AG09319 (cell line): ENCODE results near the gene KDM4C.
"Not testable (repeated sequence)": the region's sequence is repeated elsewhere in the genome, so short reads cannot be mapped to it uniquely, and the experiment has no call there.

Experiments
- DNase-seq: peaks from one replicate; pipeline ENCODE4 v3.0.0-alpha.2; 2010; ENCODE audit warnings: low read depth; ENCODE audit errors: extremely low read depth
- TF ChIP-seq, protein P1 (sequence below): IDR thresholded peaks from 2 replicates; pipeline ENCODE4 v1.5.1; 2011; ENCODE audit warnings: low read depth, mild to moderate bottlenecking, inconsistent platforms, low read length, moderate library complexity

KDM4C gene

GRCh38 chr9:6757456-6758247, at the start of gene KDM4C:
Gene KDM4C, plus strand, starts transcription at chr9:6757973. Its CDS starts 35,016 bp downstream, at chr9:6792989.
- TF ChIP-seq, protein P1, sequence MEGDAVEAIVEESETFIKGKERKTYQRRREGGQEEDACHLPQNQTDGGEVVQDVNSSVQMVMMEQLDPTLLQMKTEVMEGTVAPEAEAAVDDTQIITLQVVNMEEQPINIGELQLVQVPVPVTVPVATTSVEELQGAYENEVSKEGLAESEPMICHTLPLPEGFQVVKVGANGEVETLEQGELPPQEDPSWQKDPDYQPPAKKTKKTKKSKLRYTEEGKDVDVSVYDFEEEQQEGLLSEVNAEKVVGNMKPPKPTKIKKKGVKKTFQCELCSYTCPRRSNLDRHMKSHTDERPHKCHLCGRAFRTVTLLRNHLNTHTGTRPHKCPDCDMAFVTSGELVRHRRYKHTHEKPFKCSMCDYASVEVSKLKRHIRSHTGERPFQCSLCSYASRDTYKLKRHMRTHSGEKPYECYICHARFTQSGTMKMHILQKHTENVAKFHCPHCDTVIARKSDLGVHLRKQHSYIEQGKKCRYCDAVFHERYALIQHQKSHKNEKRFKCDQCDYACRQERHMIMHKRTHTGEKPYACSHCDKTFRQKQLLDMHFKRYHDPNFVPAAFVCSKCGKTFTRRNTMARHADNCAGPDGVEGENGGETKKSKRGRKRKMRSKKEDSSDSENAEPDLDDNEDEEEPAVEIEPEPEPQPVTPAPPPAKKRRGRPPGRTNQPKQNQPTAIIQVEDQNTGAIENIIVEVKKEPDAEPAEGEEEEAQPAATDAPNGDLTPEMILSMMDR: no peak
- DNase-seq: peak; percentile 85

GRCh38 chr9:6708732-6709131, 49.0 kb upstream of the KDM4C start:
- TF ChIP-seq, protein P1: no peak
- DNase-seq: no peak

- DNase-seq: no peak
- TF ChIP-seq, protein P1: no peak
Measured at GRCh38 chr9:6711403-6711802, 46.4 kb upstream of the KDM4C start.

DNA sequence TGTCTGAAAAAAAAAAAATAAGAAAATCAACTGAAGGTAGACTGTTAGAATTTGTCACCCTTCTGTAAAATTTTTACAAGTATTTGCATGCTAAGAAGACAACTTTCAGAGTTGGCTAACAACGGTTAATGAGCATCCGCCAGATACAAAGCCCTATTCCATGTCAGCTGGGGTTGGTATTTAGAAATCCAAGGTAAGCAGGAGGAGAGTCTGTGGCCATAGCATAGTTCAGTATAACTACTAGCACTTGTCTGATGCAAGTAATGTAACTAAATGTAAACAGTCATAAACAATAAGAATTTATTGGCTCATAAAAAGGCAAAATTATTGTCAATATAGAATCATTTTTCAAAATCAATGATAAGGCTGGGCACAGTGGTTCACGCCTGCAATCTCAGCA, 45.7 kb upstream of the KDM4C start:
- TF ChIP-seq, protein P1: no peak

GRCh38 chr9:6714176-6714575, 43.6 kb upstream of the KDM4C start:
- TF ChIP-seq, protein P1: no peak
- DNase-seq: no peak

More for the DNA sequence above, 45.7 kb upstream of the KDM4C start:
- DNase-seq: no peak

DNA sequence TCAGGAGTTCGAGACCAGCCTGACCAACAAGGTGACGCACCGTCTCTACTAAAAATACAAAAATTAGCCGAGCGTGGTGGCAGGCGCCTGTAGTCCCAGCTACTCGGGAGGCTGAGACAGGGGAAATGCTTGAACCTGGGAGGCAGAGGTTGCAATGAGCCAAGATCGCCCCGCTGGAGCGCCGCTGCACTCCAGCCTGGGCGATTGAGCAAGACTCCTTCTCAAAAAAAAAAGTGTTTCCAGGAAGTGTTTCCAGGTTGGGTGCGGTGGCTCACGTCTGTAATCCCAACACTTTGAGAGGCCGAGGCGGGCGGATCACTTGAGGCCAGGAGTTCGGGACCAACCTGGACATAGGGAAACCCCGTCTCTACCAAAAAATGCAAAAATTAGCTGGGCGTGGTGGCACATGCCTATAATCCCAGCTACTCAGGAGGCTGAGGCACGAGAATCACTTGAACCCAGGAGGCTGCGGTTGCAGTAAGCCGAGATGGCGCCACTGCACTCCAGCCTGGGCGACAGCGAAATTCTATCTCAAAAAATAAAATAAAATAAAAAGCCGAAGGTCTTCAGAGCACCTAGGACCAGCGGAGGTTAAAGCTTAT, 42.5 kb upstream of the KDM4C start:
- not testable (repeated sequence) for DNase-seq

- DNase-seq: no peak
Measured at GRCh38 chr9:6715755-6716643, 41.8 kb upstream of the KDM4C start.

More at GRCh38 chr9:6715755-6716643, 41.8 kb upstream of the KDM4C start:
- TF ChIP-seq, protein P1: no peak
